Measurements from ENCODE around the gene IQCB1.

GRCh38 chr3:121752261-121752660 is 82.6 kb downstream of the IQCB1 start:
- TF ChIP-seq EZH2phosphoT487 (conservative IDR thresholded peaks at IDR 0.05; ENCODE audit: low read length), result no peak
- TF ChIP-seq CTCF (IDR thresholded peaks at IDR 0.05; ENCODE audit: insufficient read depth, low read length, poor library complexity, severe bottlenecking), result no peak
